Left renal cortex interstitium (tissue), 4 donors: Measurements from ENCODE around the gene ACSL5. TPM values are rescaled to one million over a fixed set of nuclear protein-coding genes. Genes with fewer than 3 reads are reported as not detected.
"Not testable (repeated sequence)": the region's sequence is repeated elsewhere in the genome, so short reads cannot be mapped to it uniquely, and the experiment has no call there.

Source experiments
- DNase-seq, 4 donors: peaks; one replicate each; pipeline ENCODE4 v3.0.0-alpha.2; 2013; ENCODE audit warnings: low read depth in 4 of 4, low spot score in 2 of 4, missing footprints in 1 of 4
- polyA plus RNA-seq, 4 donors: library from polyadenylated mRNA; unstranded; fragments of 120-200 nt; gene quantifications; one replicate each; pipeline ENCODE4 v1.2.1, GENCODE V29; 2013; ENCODE audit not compliant: insufficient read length in 4 of 4

Gene ACSL5
- polyA plus RNA-seq, 4 donors = 3.8 to 6.2 (median 5.0) TPM

- DNase-seq = no peak
These were observed 82.6 kb downstream of the ACSL5 start for GRCh38 chr10:112456533-112456932.

GRCh38 chr10:112460366-112460765, 86.5 kb downstream of the ACSL5 start:
- no peak for DNase-seq

DNA sequence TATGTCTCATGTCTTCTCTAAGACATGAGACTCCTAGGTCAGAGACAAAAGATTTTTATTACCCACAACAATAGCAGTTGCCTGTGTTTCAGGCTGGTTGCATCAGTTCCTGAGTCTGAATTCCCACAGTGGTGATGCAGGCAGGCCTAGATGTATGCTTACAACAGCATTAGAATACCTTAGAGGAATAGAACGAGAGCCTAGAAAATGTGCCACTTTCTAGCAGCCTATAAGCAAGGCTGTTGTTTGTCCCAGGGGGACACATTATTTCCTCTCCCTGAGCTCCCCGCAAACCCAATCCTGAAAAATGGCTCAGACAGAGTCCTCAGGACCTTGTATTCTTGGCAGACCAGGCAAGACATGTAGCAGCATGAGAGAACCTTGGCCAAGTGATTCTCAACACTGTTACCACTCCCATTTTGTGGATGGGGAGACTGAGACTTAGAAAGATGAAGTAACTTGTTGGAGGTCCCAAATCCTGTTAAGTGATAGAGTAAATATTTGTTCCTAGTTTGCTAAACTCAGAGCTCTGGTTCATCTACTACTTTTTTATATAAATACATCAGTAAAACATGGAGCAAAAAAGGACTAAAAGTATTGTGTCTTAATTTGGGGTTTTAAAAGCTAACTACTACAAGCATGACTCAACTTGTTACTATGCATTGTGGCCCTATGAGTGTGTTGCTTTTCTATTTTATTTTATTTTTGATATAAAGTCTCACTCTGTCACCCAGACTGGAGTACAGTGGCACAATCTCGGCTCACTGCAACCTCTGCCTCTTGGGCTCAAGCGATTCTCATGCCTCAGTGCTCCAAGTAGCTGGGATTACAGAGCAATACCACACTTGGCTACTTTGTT, 87.3 kb downstream of the ACSL5 start:
- DNase-seq = no peak

- not testable (repeated sequence) for DNase-seq
These were observed 90.2 kb downstream of the ACSL5 start for GRCh38 chr10:112464074-112464473.

GRCh38 chr10:112465299-112465883, 91.5 kb downstream of the ACSL5 start:
- no peak for DNase-seq

DNA sequence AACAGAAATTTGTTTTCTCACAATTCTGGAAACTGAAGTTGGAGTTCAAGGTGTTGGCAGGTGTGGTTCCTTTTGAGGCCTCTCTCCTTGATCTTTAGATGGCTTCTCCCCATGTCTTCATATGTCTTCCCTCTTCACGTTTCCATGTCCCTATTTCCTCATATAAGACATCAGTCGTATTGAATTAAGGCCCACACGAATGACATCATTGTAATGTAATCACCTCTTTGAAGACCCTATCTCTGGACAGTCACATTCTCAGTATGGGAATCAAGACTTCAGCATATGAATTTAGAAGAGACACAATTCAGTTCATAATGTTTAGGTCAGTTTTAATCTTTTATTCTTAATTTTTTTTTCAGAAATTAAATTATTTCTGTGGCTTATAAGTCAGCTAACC, 92.9 kb downstream of the ACSL5 start:
- DNase-seq = no peak

GRCh38 chr10:112467541-112468075, 93.7 kb downstream of the ACSL5 start:
- no peak for DNase-seq

DNA sequence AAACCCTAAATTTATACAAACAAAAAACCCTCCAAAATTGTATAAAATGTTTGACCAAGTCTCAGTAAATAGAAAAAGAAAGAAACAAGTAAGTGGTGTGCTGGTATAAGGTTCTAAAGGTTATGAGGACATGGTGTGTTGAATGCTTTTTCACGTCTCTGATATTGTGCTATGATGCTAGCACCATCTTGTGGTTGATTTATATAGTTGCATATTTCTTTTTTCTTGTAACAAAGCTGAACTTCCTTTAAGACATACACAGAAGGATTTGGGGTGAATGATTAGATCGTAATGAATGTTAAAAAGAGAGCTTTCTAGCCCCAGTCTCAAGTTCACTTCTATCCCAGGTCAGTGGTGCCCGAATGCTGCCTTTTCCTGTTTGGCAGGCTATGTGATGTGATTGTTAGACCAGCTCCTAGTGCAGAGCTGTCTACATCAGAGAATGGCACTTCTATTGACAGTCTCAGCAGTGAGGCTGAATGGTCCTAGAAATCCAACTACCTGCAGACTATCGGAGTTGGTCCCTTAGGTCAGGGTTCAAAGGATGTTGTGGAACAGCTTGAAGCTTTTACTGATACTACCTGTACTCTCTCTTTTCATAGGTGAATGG, 98.1 kb downstream of the ACSL5 start:
- peak in 2 of 4 donors; percentile 11 to 16 for DNase-seq

GRCh38 chr10:112475575-112476218, 101.8 kb downstream of the ACSL5 start:
- DNase-seq = no peak

Other genes starting within 250 kb of the ACSL5 start
- 10 to 100 TPM; 15.5 to 17.7 (median 16.5) TPM for gene GPAM, start 190.4 kb upstream of the ACSL5 start, polyA plus RNA-seq
- gene TECTB, start 90.7 kb upstream of the ACSL5 start, polyA plus RNA-seq = not detected
- 10 to 100 TPM; 53.6 to 86.5 (median 72.0) TPM for gene ZDHHC6, start 72.8 kb downstream of the ACSL5 start, polyA plus RNA-seq
- 10 to 100 TPM; 20.8 to 24.5 (median 22.1) TPM for gene VTI1A, start 73.1 kb downstream of the ACSL5 start, polyA plus RNA-seq